HepG2 (cell line): ENCODE measurements around the gene MYH7B. TPM values are rescaled to one million over a fixed set of nuclear protein-coding genes. Genes with fewer than 3 reads are reported as not detected.

Experiments
- BRD4 ChIP-seq: sonication (generic); formaldehyde crosslinking; IDR thresholded peaks from 2 replicates; pipeline ENCODE4 v1.4.0; 2020; ENCODE audit warnings: missing genetic modification reagents
- HMGXB3 ChIP-seq: sonication (generic); formaldehyde crosslinking; IDR thresholded peaks from 2 replicates; pipeline ENCODE4 v1.4.0; 2020; ENCODE audit warnings: missing genetic modification reagents, borderline replicate concordance
- HNF4A ChIP-seq: sonication (generic); formaldehyde crosslinking; IDR thresholded peaks from 2 replicates; pipeline ENCODE4 v1.4.0; 2020; ENCODE audit warnings: missing genetic modification reagents
- KMT2B ChIP-seq: IDR thresholded peaks from 2 replicates; pipeline ENCODE4 v1.6.1; 2016; ENCODE audit warnings: missing genetic modification reagents, missing compliant biosample characterization
- NR2F2 ChIP-seq: IDR thresholded peaks from 2 replicates; pipeline ENCODE4 v1.6.1; 2012; ENCODE audit warnings: low read depth, inconsistent platforms, borderline replicate concordance
- NR2F6 ChIP-seq, 2 experiments: IDR thresholded peaks; 2 replicates each; pipeline ENCODE4 v1.6.1; 2016; ENCODE audit warnings: antibody characterized with exemption in 1 of 2, mild to moderate bottlenecking in 1 of 2
- RBM22 ChIP-seq: fragments of 200-400 bp; formaldehyde crosslinking; optimal IDR thresholded peaks from 2 replicates; pipeline ENCODE3; 2017; ENCODE audit warnings: mild to moderate bottlenecking, low read length, moderate library complexity
- SOX6 ChIP-seq, 2 experiments: fragments of 450-650 bp in 1 of 2; sonication (generic) in 1 of 2; formaldehyde crosslinking in 1 of 2; IDR thresholded peaks; 2 replicates each; pipeline versions ENCODE4 v1.4.0 to v1.6.1; 2017 to 2020; ENCODE audit warnings: antibody characterized with exemption in 1 of 2, mild to moderate bottlenecking in 1 of 2, missing genetic modification reagents in 1 of 2
- ZFAT ChIP-seq: sonication (generic); formaldehyde crosslinking; conservative IDR thresholded peaks from 2 replicates; pipeline ENCODE4 v1.8.1; 2023; ENCODE audit warnings: missing genetic modification reagents, inconsistent platforms
- ZNF101 ChIP-seq: sonication (generic); formaldehyde crosslinking; IDR thresholded peaks from 2 replicates; pipeline ENCODE4 v1.4.0; 2020; ENCODE audit warnings: mild to moderate bottlenecking, low read depth, missing genetic modification reagents, borderline replicate concordance
- ZNF331 ChIP-seq: sonication (generic); formaldehyde crosslinking; IDR thresholded peaks from 2 replicates; pipeline ENCODE4 v1.4.0; 2020; ENCODE audit warnings: missing genetic modification reagents
- ZNF616 ChIP-seq: sonication (generic); formaldehyde crosslinking; IDR thresholded peaks from 2 replicates; pipeline ENCODE4 v1.5.0; 2020; ENCODE audit warnings: low read depth, mild to moderate bottlenecking, missing genetic modification reagents
- ZSCAN9 ChIP-seq: IDR thresholded peaks from 2 replicates; pipeline ENCODE4 v1.6.1; 2016; ENCODE audit warnings: borderline replicate concordance
- polyA plus RNA-seq, 8 experiments: library from polyadenylated mRNA; depleted of rRNA in 3 of 8; stranded (reverse) in 7 of 8; unstranded in 1 of 8; fragments of >200 nt; fragmentation: Illumina TruSeq in 4 of 8; extraction: Trizol in 4 of 8; gene quantifications; 2 replicates each; pipeline versions ENCODE4 v1.2.1 to v1.2.3, GENCODE V29; 2011 to 2016; ENCODE audit warnings: low read depth in 4 of 8, missing spikeins in 1 of 8, mixed read lengths in 1 of 8; ENCODE audit not compliant: insufficient read depth in 1 of 8
- total RNA-seq, 5 experiments: library from RNA; depleted of rRNA; stranded (reverse); fragments of >200 nt; fragmentation: Illumina TruSeq; extraction: Trizol; gene quantifications; 2 replicates each; pipeline ENCODE4 v1.2.3, GENCODE V29; 2016; ENCODE audit warnings: low read depth in 1 of 5
- TF ChIP-seq, protein P1 (sequence below): sonication (generic); formaldehyde crosslinking; IDR thresholded peaks from one replicate; pipeline ENCODE4 v1.5.1; 2020; ENCODE audit warnings: mild to moderate bottlenecking, missing genetic modification reagents; ENCODE audit errors: not compliant biosample characterization
- TF ChIP-seq, protein P2 (sequence below): sonication (generic); formaldehyde crosslinking; IDR thresholded peaks from 2 replicates; pipeline ENCODE4 v1.8.0; 2022; ENCODE audit warnings: missing genetic modification reagents, mild to moderate bottlenecking, moderate library complexity, borderline replicate concordance

The MYH7B gene
- total and polyA plus RNA-seq, 2 of the 13 experiments (the other 11 are each of a cell fraction or from before 2014, with no cell fraction given): 0.05 to 0.20 TPM

DNA sequence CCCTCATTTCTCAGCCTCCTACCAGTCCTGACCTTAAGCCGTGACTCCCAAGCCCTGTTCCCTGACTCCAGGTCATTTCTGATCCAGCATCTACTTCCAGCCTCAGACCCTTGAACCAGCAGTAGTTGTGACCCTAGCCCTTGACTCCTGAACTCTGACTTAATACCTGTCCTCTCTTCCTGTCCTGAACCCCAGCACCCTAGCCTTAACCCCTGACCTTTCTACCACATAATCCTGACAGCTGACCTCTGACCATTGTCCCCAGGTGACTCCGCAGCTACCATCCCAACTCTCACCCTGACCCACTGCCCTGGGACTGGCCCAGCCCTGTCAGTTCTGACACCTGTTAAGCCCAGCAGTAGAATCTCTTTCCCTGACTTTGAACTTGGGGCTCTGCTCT lies 42.1 kb downstream of the MYH7B start (continued):
- TF ChIP-seq SOX6 (IDR thresholded peaks at IDR 0.05) (no peak), SOX6 (CRISPR knock-in tag; IDR thresholded peaks at IDR 0.05) (no peak), NR2F2 (0 out of 2 replicates have a peak, but pooled peaks have one; percentile 67), ZNF616 (no peak), RBM22 (peak; percentile 63), HNF4A (CRISPR knock-in tag) (peak; percentile 34; the same call in 1 of the 2 replicates), KMT2B (no peak), HMGXB3 (CRISPR knock-in tag) (no peak), ZFAT (no peak), ZNF331 (CRISPR knock-in tag) (no peak), BRD4 (CRISPR knock-in tag) (no peak), NR2F6 (IDR thresholded peaks at IDR 0.05) (peak; percentile 72; the same call in 1 of the 2 replicates), NR2F6 (CRISPR knock-in tag; IDR thresholded peaks at IDR 0.05) (peak; percentile 59), ZNF101 (CRISPR knock-in tag) (no peak), ZSCAN9 (no peak)
- TF ChIP-seq, protein P1, sequence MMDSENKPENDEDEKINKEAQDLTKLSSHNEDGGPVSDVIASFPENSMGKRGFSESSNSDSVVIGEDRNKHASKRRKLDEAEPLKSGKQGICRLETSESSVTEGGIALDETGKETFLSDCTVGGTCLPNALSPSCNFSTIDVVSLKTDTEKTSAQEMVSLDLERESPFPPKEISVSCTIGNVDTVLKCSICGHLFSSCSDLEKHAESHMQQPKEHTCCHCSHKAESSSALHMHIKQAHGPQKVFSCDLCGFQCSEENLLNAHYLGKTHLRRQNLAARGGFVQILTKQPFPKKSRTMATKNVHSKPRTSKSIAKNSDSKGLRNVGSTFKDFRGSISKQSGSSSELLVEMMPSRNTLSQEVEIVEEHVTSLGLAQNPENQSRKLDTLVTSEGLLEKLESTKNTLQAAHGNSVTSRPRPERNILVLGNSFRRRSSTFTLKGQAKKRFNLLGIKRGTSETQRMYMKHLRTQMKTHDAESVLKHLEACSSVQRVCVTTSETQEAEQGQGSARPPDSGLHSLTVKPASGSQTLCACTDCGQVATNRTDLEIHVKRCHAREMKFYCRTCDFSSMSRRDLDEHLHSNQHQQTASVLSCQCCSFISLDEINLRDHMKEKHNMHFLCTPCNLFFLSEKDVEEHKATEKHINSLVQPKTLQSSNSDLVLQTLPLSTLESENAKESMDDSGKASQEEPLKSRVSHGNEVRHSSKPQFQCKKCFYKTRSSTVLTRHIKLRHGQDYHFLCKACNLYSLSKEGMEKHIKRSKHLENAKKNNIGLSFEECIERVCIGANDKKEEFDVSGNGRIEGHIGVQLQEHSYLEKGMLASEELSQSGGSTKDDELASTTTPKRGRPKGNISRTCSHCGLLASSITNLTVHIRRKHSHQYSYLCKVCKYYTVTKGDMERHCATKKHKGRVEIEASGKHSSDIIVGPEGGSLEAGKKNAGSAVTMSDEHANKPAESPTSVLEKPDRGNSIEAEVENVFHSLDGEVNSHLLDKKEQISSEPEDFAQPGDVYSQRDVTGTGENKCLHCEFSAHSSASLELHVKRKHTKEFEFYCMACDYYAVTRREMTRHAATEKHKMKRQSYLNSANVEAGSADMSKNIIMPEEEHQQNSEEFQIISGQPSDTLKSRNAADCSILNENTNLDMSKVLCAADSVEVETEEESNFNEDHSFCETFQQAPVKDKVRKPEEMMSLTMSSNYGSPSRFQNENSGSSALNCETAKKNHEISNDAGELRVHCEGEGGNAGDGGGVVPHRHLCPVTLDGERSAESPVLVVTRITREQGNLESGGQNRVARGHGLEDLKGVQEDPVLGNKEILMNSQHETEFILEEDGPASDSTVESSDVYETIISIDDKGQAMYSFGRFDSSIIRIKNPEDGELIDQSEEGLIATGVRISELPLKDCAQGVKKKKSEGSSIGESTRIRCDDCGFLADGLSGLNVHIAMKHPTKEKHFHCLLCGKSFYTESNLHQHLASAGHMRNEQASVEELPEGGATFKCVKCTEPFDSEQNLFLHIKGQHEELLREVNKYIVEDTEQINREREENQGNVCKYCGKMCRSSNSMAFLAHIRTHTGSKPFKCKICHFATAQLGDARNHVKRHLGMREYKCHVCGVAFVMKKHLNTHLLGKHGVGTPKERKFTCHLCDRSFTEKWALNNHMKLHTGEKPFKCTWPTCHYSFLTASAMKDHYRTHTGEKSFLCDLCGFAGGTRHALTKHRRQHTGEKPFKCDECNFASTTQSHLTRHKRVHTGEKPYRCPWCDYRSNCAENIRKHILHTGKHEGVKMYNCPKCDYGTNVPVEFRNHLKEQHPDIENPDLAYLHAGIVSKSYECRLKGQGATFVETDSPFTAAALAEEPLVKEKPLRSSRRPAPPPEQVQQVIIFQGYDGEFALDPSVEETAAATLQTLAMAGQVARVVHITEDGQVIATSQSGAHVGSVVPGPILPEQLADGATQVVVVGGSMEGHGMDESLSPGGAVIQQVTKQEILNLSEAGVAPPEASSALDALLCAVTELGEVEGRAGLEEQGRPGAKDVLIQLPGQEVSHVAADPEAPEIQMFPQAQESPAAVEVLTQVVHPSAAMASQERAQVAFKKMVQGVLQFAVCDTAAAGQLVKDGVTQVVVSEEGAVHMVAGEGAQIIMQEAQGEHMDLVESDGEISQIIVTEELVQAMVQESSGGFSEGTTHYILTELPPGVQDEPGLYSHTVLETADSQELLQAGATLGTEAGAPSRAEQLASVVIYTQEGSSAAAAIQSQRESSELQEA: no peak
- TF ChIP-seq, protein P2, sequence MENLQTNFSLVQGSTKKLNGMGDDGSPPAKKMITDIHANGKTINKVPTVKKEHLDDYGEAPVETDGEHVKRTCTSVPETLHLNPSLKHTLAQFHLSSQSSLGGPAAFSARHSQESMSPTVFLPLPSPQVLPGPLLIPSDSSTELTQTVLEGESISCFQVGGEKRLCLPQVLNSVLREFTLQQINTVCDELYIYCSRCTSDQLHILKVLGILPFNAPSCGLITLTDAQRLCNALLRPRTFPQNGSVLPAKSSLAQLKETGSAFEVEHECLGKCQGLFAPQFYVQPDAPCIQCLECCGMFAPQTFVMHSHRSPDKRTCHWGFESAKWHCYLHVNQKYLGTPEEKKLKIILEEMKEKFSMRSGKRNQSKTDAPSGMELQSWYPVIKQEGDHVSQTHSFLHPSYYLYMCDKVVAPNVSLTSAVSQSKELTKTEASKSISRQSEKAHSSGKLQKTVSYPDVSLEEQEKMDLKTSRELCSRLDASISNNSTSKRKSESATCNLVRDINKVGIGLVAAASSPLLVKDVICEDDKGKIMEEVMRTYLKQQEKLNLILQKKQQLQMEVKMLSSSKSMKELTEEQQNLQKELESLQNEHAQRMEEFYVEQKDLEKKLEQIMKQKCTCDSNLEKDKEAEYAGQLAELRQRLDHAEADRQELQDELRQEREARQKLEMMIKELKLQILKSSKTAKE (CRISPR knock-in tag): peak; percentile 19; the same call in 1 of the 2 replicates
